Right cardiac atrium (tissue), 5 donors: Measurements from ENCODE around the gene NPHS1. TPM values are rescaled to one million over a fixed set of nuclear protein-coding genes. Genes with fewer than 3 reads are reported as not detected.
"Not testable (repeated sequence)": the region's sequence is repeated elsewhere in the genome, so short reads cannot be mapped to it uniquely, and the experiment has no call there.

Experiments used
- ATAC-seq, 2 donors: fragments of 200-7000 bp; cut with Tn5 transposase; one replicate each; pipeline versions ENCODE4 v1.8.0 to v1.9.1; 2020; ENCODE audit warnings: moderate library complexity in 2 of 2, mild to moderate bottlenecking in 1 of 2
- DNase-seq, 3 donors: peaks; one replicate each; pipeline ENCODE4 v3.0.0-alpha.2; 2020
- H3K27ac ChIP-seq: one replicate; pipeline ENCODE4 v1.5.1; 2013; ENCODE audit warnings: mild to moderate bottlenecking, low read length, control low read depth, moderate library complexity
- H3K27me3 ChIP-seq: one replicate; pipeline ENCODE4 v1.6.1; 2013; ENCODE audit not compliant: control insufficient read depth, insufficient read depth
- H3K4me1 ChIP-seq: one replicate; pipeline ENCODE4 v1.6.1; 2013; ENCODE audit warnings: low read length; ENCODE audit not compliant: control insufficient read depth, insufficient read depth
- H3K4me3 ChIP-seq: one replicate; pipeline ENCODE4 v1.5.1; 2013; ENCODE audit warnings: low read length, control low read depth
- H3K9me3 ChIP-seq: one replicate; pipeline ENCODE4 v1.6.1; 2013; ENCODE audit warnings: low read length; ENCODE audit not compliant: control insufficient read depth
- WGBS: extraction: QIAGEN DNeasy Blood & Tissue Kit; methylation state at CpG from one replicate; pipeline ENCODE4 v1.1.7; 2013; 5-methylcytosine and 5-hydroxymethylcytosine counted together
- intact Hi-C, 4 donors: fragments of 100-400 bp; cut with DNase I; formaldehyde crosslinking; loops; one replicate each; pipeline versions ENCODE4 v1.11.0 to v1.14.0; 2022 to 2023
- polyA plus RNA-seq: library from polyadenylated mRNA; stranded (reverse); fragments of 200-250 nt; gene quantifications from one replicate; pipeline ENCODE4 v1.2.3, GENCODE V29; 2013
- total RNA-seq, 4 donors: library from RNA; stranded (reverse); fragmentation: NEBNext Ultra II Directional; extraction: Animal tissue kit (Norgen Biotek cat#: 25700); gene quantifications; one replicate each; pipeline ENCODE4 v1.2.1, GENCODE V29; 2021
- donor health status: healthy with polysubstance abuse.
- donor health status: DM: no; HTN: yes; CAD: no.
- donor health status: DM: no; HTN: no; CAD: no.
- donor health status: DM: no; HTN: yes; CAD: no; lungs with severe emphysema.
- donor health status: DM: yes; HTN: yes; CAD: no.

NPHS1 gene
- total and polyA plus RNA-seq, 5 donors: not detected

- H3K9me3 ChIP-seq: no peaks in the 10 kb centered on the region
- no peak overlapping the region for H3K4me3 ChIP-seq
- intact Hi-C loops: no loop called here
- no peaks in the 10 kb centered on the region for H3K27me3 ChIP-seq
- no peak overlapping the region for H3K27ac ChIP-seq
- no peak for DNase-seq
- no peak for ATAC-seq
- WGBS: 67% methylated on average over 8 of the region's 8 CpGs
- no peaks in the 10 kb centered on the region for H3K4me1 ChIP-seq
These were observed 3.8 kb downstream of the NPHS1 start for GRCh38 chr19:35848486-35848885.

GRCh38 chr19:35847911-35848310 lies 4.4 kb downstream of the NPHS1 start:
- Histone ChIP-seq H3K27ac (no peak overlapping the region), H3K4me3 (no peak overlapping the region), H3K9me3 (no peaks in the 10 kb centered on the region), H3K27me3 (no peaks in the 10 kb centered on the region), H3K4me1 (no peaks in the 10 kb centered on the region)
- no peak for ATAC-seq
- no peak for DNase-seq
- intact Hi-C loops: no loop called here
- 68% methylated on average over 8 of the region's 8 CpGs for WGBS

- H3K4me3 ChIP-seq: peak overlapping the region; percentile 30
- DNase-seq (peak in 1 of 3 donors; percentile 59), ATAC-seq (no peak)
- WGBS: 4% methylated on average over 26 of the region's 26 CpGs
- no peak overlapping the region for H3K27ac ChIP-seq
- intact Hi-C loops: no loop called here
- no peaks in the 10 kb centered on the region for H3K4me1 ChIP-seq
- no peaks in the 10 kb centered on the region for H3K27me3 ChIP-seq
- no peaks in the 10 kb centered on the region for H3K9me3 ChIP-seq
These were observed 6.2 kb downstream of the NPHS1 start for GRCh38 chr19:35846038-35846668.

- Histone ChIP-seq H3K4me1 (no peaks in the 10 kb centered on the region), H3K4me3 (peak overlapping the region; percentile 30), H3K9me3 (no peaks in the 10 kb centered on the region), H3K27ac (no peak overlapping the region), H3K27me3 (no peaks in the 10 kb centered on the region)
- 4% methylated on average over 63 of the region's 63 CpGs for WGBS
- ATAC-seq: peak; percentile 34 to 52
- DNase-seq: peak in 2 of 3 donors; percentile 48 to 60
- intact Hi-C loops: no loop called here
These were observed 6.9 kb downstream of the NPHS1 start for GRCh38 chr19:35845215-35846037.

GRCh38 chr19:35844482-35845214 lies 7.7 kb downstream of the NPHS1 start:
- Histone ChIP-seq H3K27ac (no peak overlapping the region), H3K4me3 (no peak overlapping the region), H3K4me1 (no peaks in the 10 kb centered on the region), H3K27me3 (no peaks in the 10 kb centered on the region), H3K9me3 (no peaks in the 10 kb centered on the region)
- ATAC-seq (no peak), DNase-seq (no peak)
- 62% methylated on average over 16 of the region's 16 CpGs for WGBS
- intact Hi-C loops: no loop called here

- intact Hi-C loops: no loop called here
- 8% methylated on average over 42 of the region's 42 CpGs for WGBS
- Histone ChIP-seq H3K4me3 (no peak overlapping the region), H3K27me3 (no peaks in the 10 kb centered on the region), H3K27ac (no peak overlapping the region), H3K9me3 (no peaks in the 10 kb centered on the region), H3K4me1 (no peaks in the 10 kb centered on the region)
- ATAC-seq: peak in 1 of 2 donors; percentile 72
- peak in 2 of 3 donors; percentile 52 to 70 for DNase-seq
These were observed 8.4 kb downstream of the NPHS1 start for GRCh38 chr19:35843676-35844481.

GRCh38 chr19:35842666-35843272 lies 9.5 kb downstream of the NPHS1 start:
- ATAC-seq (no peak), DNase-seq (no peak)
- intact Hi-C loops: no loop called here
- H3K4me3 ChIP-seq: no peak overlapping the region
- no peaks in the 10 kb centered on the region for H3K27me3 ChIP-seq
- no peak overlapping the region for H3K27ac ChIP-seq
- no peaks in the 10 kb centered on the region for H3K4me1 ChIP-seq
- no peaks in the 10 kb centered on the region for H3K9me3 ChIP-seq
- 79% methylated on average over 4 of the region's 4 CpGs for WGBS

- H3K4me3 ChIP-seq: no peak overlapping the region
- no peaks in the 10 kb centered on the region for H3K9me3 ChIP-seq
- ATAC-seq: no peak
- H3K4me1 ChIP-seq: no peaks in the 10 kb centered on the region
- no peak for DNase-seq
- 83% methylated on average over 13 of the region's 13 CpGs for WGBS
- no peak overlapping the region for H3K27ac ChIP-seq
- intact Hi-C loops: no loop called here
- H3K27me3 ChIP-seq: no peaks in the 10 kb centered on the region
These were observed 10.2 kb downstream of the NPHS1 start for GRCh38 chr19:35841961-35842595.

GRCh38 chr19:35836096-35836495 lies 16.2 kb downstream of the NPHS1 start:
- 56% methylated on average over 11 of the region's 11 CpGs for WGBS
- ATAC-seq, DNase-seq, H3K27ac ChIP-seq, intact Hi-C loops, H3K4me3 ChIP-seq, H3K9me3 ChIP-seq, H3K27me3 ChIP-seq, H3K4me1 ChIP-seq: not testable (repeated sequence)

GRCh38 chr19:35833972-35834371 lies 18.3 kb downstream of the NPHS1 start:
- ATAC-seq (no peak), DNase-seq (no peak)
- H3K9me3 ChIP-seq: no peaks in the 10 kb centered on the region
- H3K27me3 ChIP-seq: no peaks in the 10 kb centered on the region
- no peak overlapping the region for H3K27ac ChIP-seq
- 49% methylated on average over 7 of the region's 7 CpGs for WGBS
- H3K4me3 ChIP-seq: no peak overlapping the region
- no peaks in the 10 kb centered on the region for H3K4me1 ChIP-seq
- intact Hi-C loops: no loop called here
